Pancreas (tissue), 10 donors: Measurements from ENCODE around the gene HIPK2. TPM values are rescaled to one million over a fixed set of nuclear protein-coding genes. Genes with fewer than 3 reads are reported as not detected.
A peak's percentile ranks its signal among the peaks of the same experiment; 100 is the strongest.

Source experiments
- ATAC-seq, 4 donors: fragments of 200-7000 bp; cut with Tn5 transposase; one replicate each; pipeline versions ENCODE4 v1.8.0 to v1.9.1; 2020; ENCODE audit warnings: mild to moderate bottlenecking in 4 of 4, moderate library complexity in 4 of 4
- DNase-seq, 6 donors: peaks; one replicate each; pipeline ENCODE4 v3.0.0-alpha.2; 2020
- FAIRE-seq: peaks from 2 replicates; lab custom pipeline; 2012; peaks lifted over from hg19 to GRCh38; lab: Jason Lieb, UNC
- H3K27ac ChIP-seq, 4 donors: fragments of 200-600 bp; sonication (generic); 1 replicate in 3 of 4; 2 replicates in 1 of 4; pipeline versions ENCODE4 v1.5.0 to v1.8.0; 2020
- H3K27me3 ChIP-seq, 4 donors: fragments of 200-600 bp; one replicate each; pipeline ENCODE4 v1.8.0; 2021
- H3K36me3 ChIP-seq, 3 donors: fragments of 200-600 bp; sonication (generic) in 1 of 3; one replicate each; pipeline versions ENCODE4 v1.5.0 to v1.8.0; 2020 to 2021
- H3K4me1 ChIP-seq, 3 donors: fragments of 200-600 bp; one replicate each; pipeline ENCODE4 v1.8.0; 2021
- H3K4me3 ChIP-seq, 4 donors: fragments of 200-600 bp; sonication (generic) in 2 of 4; one replicate each; pipeline versions ENCODE4 v1.5.0 to v1.8.0; 2020 to 2021
- H3K9me3 ChIP-seq, 4 donors: fragments of 200-600 bp; one replicate each; pipeline ENCODE4 v1.8.0; 2021
- CTCF ChIP-seq, 4 donors: fragments of 200-600 bp; sonication (generic) in 3 of 4; IDR thresholded peaks; one replicate each; pipeline versions ENCODE4 v1.5.0 to v1.8.0; 2021; ENCODE audit warnings: antibody characterized with exemption in 4 of 4
- WGBS, 2 donors: extraction: QIAGEN DNeasy Blood & Tissue Kit; methylation state at CpG; one replicate each; pipeline ENCODE4 v1.1.7; 2013; 5-methylcytosine and 5-hydroxymethylcytosine counted together
- intact Hi-C, 3 donors: fragments of 100-400 bp; cut with DNase I; formaldehyde crosslinking; loops; one replicate each; pipeline versions ENCODE4 v1.11.1 to v1.14.2; 2022
- polyA plus RNA-seq, 2 donors: library from polyadenylated mRNA; stranded (reverse); fragments of 200-250 nt; gene quantifications; one replicate each; pipeline ENCODE4 v1.2.3, GENCODE V29; 2013
- total RNA-seq, 6 donors: library from RNA; stranded (reverse); fragmentation: NEBNext Ultra II Directional in 4 of 6; extraction: Animal tissue kit (Norgen Biotek cat#: 25700) in 4 of 6; gene quantifications; one replicate each; pipeline versions ENCODE4 v1.2.1 to v1.2.4, GENCODE V29; 2021 to 2023
- donor health status: healthy with polysubstance abuse.
- donor health status: DM: no; HTN: no; CAD: no; lungs with moderate emphysema.
- donor health status: DM: no; HTN: no; CAD: no.
- donor health status: control.
- donor health status: control.
- donor health status: Bipolar disorder and iron deficiency.
- donor health status: DM: yes; HTN: yes; CAD: no.
- donor health status: DM: no; HTN: no; CAD: no.
- donor health status: DM: no; HTN: no; CAD: no.
- donor health status: DM: yes; HTN: yes; CAD: no.

HIPK2 gene
- total and polyA plus RNA-seq, 8 donors, result 6.7 to 49.0 (median 24.7) TPM

DNA sequence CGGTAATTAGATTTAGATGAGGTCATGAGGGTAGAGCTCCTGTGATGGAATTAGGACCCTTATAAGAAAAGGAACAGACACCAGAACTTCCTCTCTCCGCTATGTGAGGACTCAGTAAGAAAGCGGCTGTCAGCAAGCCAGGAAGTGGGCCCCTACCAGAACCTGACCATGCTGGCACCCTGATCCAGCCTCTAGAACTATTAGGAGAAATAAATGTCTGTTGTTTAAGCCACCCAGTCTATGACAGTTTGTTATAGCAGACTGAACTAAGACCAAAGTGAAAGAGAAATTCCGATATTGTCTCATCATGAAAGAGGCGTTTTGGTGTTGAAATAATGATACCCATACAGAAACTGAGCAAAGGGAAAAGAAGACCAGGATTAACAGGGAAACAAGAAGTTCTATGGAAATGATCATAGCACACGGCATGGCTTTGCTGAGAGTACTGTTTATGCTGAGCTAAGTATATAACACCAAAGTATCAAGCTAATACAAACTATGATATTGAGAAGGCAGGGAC lies 245.1 kb downstream of the HIPK2 start:
- TF ChIP-seq CTCF (IDR thresholded peaks at IDR 0.05), result no peak
- H3K9me3 ChIP-seq, result no peaks in the 10 kb centered on the region
- intact Hi-C loops, result no loop called here
- no peak overlapping the region for H3K4me3 ChIP-seq
- FAIRE-seq (no peak), DNase-seq (no peak), ATAC-seq (no peak)
- H3K4me1 ChIP-seq, result no peaks in the 10 kb centered on the region
- 84 to 90% methylated on average over 6 of the region's 6 CpGs for WGBS, 2 donors
- H3K36me3 ChIP-seq, result no peaks in the 10 kb centered on the region
- H3K27ac ChIP-seq, result no peak overlapping the region
- H3K27me3 ChIP-seq, result no peaks in the 10 kb centered on the region

DNA sequence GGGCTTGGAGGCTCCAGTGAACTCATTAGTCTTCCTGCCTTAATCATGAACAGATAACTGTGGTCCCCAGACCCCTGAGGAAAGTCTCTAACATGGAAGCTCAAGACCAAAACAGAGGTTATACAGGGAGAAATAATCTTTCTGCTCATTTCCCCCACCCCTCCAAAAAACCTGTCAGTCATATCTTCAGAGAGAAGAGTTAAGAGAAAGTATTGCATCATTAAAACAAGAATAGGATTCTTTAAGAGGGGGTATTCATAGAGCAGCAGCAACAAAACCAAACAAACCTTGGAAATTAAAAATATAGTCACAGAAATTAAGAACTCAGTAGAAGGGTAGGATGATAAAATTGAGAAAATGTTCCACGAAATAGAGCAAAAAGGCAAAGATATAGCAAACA lies 246.7 kb downstream of the HIPK2 start:
- WGBS, 2 donors, result 73 to 86% methylated on average over 1 of the region's 1 CpG
- no peaks in the 10 kb centered on the region for H3K4me1 ChIP-seq
- H3K36me3 ChIP-seq, result no peaks in the 10 kb centered on the region
- no peak for TF ChIP-seq CTCF (IDR thresholded peaks at IDR 0.05)
- H3K27ac ChIP-seq, result no peak overlapping the region
- ATAC-seq (no peak), FAIRE-seq (no peak), DNase-seq (no peak)
- intact Hi-C loops, result no loop called here
- H3K27me3 ChIP-seq, result no peaks in the 10 kb centered on the region
- no peaks in the 10 kb centered on the region for H3K9me3 ChIP-seq
- H3K4me3 ChIP-seq, result no peak overlapping the region

GRCh38 chr7:139526578-139527544 lies 250.9 kb downstream of the HIPK2 start:
- Histone ChIP-seq H3K9me3 (no peaks in the 10 kb centered on the region), H3K4me3 (no peak overlapping the region), H3K27me3 (peaks cover 0 to 3% (median 0%) of the 10 kb centered on the region in 4 donors), H3K36me3 (no peaks in the 10 kb centered on the region), H3K4me1 (peaks cover 0 to 4% (median 0%) of the 10 kb centered on the region in 3 donors), H3K27ac (no peak overlapping the region)
- DNase-seq (no peak), ATAC-seq (peak in 1 of 4 donors; percentile 42), FAIRE-seq (no peak)
- no peak for TF ChIP-seq CTCF (IDR thresholded peaks at IDR 0.05)
- intact Hi-C loops, result no loop called here
- 72 to 77% methylated on average over 8 of the region's 8 CpGs for WGBS, 2 donors

DNA sequence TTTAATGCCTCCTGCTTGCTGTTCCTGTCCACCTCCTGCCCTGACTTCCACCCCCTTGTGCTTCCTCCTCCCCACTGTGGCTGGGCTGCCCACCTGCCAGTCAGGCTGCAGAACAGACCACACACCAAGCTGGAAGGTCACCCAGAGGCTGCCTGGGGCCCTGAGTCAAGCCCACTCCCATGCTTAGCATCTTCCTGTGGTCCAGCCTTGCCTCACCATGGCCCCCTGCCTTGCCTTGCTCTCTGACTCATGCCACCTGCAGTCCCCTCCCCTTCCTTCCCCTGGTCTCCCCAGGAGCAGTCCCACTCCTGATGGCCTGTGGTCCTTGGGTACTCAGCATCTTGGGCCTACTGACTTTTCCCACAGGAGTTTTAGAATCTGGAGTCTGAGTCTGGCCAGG lies 252.0 kb downstream of the HIPK2 start:
- peaks cover 0 to 4% (median 0%) of the 10 kb centered on the region in 3 donors for H3K4me1 ChIP-seq
- peaks cover 0 to 5% (median 0%) of the 10 kb centered on the region in 4 donors for H3K27me3 ChIP-seq
- H3K4me3 ChIP-seq, result no peak overlapping the region
- no peak for ATAC-seq
- no peak overlapping the region for H3K27ac ChIP-seq
- H3K9me3 ChIP-seq, result no peaks in the 10 kb centered on the region
- intact Hi-C loops, result no loop called here
- DNase-seq, result no peak
- TF ChIP-seq CTCF (IDR thresholded peaks at IDR 0.05), result no peak
- H3K36me3 ChIP-seq, result no peaks in the 10 kb centered on the region
- no peak for FAIRE-seq

DNA sequence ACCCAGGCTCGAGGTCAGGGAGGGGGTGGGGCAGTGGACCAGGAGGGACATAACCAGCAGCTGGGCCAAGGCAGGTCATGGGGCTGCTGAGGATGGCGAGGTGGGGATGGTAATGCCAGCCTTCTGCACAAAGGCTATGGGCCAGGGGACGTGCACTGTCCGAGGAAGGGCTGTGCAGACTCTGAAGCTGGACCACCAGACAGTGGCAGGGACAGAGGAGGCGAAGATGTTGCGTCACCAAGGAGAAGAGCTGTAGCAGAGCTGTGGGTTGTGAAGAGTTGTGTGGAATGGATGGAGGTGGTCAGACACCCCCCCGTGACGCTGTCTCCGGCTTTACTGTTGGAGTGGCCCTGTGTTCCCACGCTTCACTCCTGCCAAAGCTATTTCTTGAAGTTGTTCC lies 252.6 kb downstream of the HIPK2 start:
- Histone ChIP-seq H3K9me3 (no peaks in the 10 kb centered on the region), H3K4me3 (no peak overlapping the region), H3K36me3 (no peaks in the 10 kb centered on the region), H3K27ac (no peak overlapping the region), H3K27me3 (peaks cover 0 to 5% (median 0%) of the 10 kb centered on the region in 4 donors), H3K4me1 (peaks cover 0 to 4% (median 0%) of the 10 kb centered on the region in 3 donors)
- TF ChIP-seq CTCF (IDR thresholded peaks at IDR 0.05), result no peak
- WGBS, 2 donors, result 91 to 93% methylated on average over 10 of the region's 10 CpGs
- DNase-seq, result no peak
- ATAC-seq, result no peak
- intact Hi-C loops, result no loop called here
- FAIRE-seq, result no peak
